Adrenal gland (tissue), 12 donors: ENCODE measurements around the gene LEUTX. TPM values are rescaled to one million over a fixed set of nuclear protein-coding genes. Genes with fewer than 3 reads are reported as not detected.

ENCODE experiments used
- DNase-seq, 7 donors: peaks; one replicate each; pipeline ENCODE4 v3.0.0-alpha.2; 2019 to 2020
- H3K27ac ChIP-seq, 5 donors: fragments of 200-600 bp; sonication (generic) in 4 of 5; 1 replicate in 3 of 5; 2 replicates in 2 of 5; pipeline versions ENCODE4 v1.5.1 to v1.8.0; 2016 to 2020; ENCODE audit warnings: mild to moderate bottlenecking in 1 of 5
- H3K27me3 ChIP-seq: fragments of 200-600 bp; 2 replicates; pipeline ENCODE4 v1.8.0; 2021
- H3K36me3 ChIP-seq, 2 donors: fragments of 200-600 bp; replicated peaks in 1 of 2; 1 replicate in 1 of 2; 2 replicates in 1 of 2; pipeline versions ENCODE4 v1.5.1 to v1.8.0; 2018 to 2022
- H3K4me1 ChIP-seq, 2 donors: fragments of 200-600 bp; replicated peaks in 1 of 2; 1 replicate in 1 of 2; 2 replicates in 1 of 2; pipeline versions ENCODE4 v1.5.1 to v1.8.0; 2018 to 2021
- H3K4me3 ChIP-seq, 4 donors: fragments of 200-600 bp; sonication (generic) in 3 of 4; one replicate each; pipeline ENCODE4 v1.5.1; 2016 to 2018
- H3K9me3 ChIP-seq, 3 donors: fragments of 200-600 bp; sonication (generic) in 1 of 3; replicated peaks in 1 of 3; 1 replicate in 2 of 3; 2 replicates in 1 of 3; pipeline versions ENCODE4 v1.5.1 to v1.8.0; 2016 to 2021
- CTCF ChIP-seq, 6 experiments: fragments of 450-650 bp in 4 of 6; fragments of 200-600 bp in 2 of 6; sonication (generic) in 1 of 6; IDR thresholded peaks; 1 replicate in 5 of 6; 2 replicates in 1 of 6; pipeline versions ENCODE4 v1.5.1 to v1.8.0; 2016 to 2021; ENCODE audit warnings: antibody characterized with exemption in 6 of 6, mild to moderate bottlenecking in 2 of 6, moderate library complexity in 1 of 6
- POLR2A ChIP-seq, 2 donors: fragments of 450-650 bp; IDR thresholded peaks; one replicate each; pipeline ENCODE4 v1.6.1; 2017; ENCODE audit warnings: antibody characterized with exemption in 2 of 2, mild to moderate bottlenecking in 2 of 2, moderate library complexity in 1 of 2
- WGBS, 4 donors: extraction: QIAGEN DNeasy Blood & Tissue Kit in 2 of 4; methylation state at CpG; one replicate each; pipeline versions ENCODE4 v1.1.5 to v1.1.7; 2013 to 2017; 5-methylcytosine and 5-hydroxymethylcytosine counted together
- intact Hi-C, 2 donors: fragments of 100-400 bp; cut with DNase I; formaldehyde crosslinking; loops; one replicate each; pipeline versions ENCODE4 v1.14.1 to v1.15.0; 2022 to 2023
- microRNA-seq, 3 donors: library from miRNA; unstranded; fragments of <30 nt; microRNA quantifications; one replicate each; pipeline ENCODE4, GENCODE V29; 2017 to 2020
- polyA plus RNA-seq, 3 donors: library from polyadenylated mRNA; stranded (reverse); fragments of 200-250 nt in 2 of 3; fragments of 350-450 nt in 1 of 3; fragmentation: Illumina TruSeq in 1 of 3; extraction: RNeasy Lipid Tissue Mini Kit (QIAGEN cat#74804) in 1 of 3; gene quantifications; one replicate each; pipeline ENCODE4 v1.2.3, GENCODE V29; 2013 to 2014
- small RNA-seq, 2 donors: library from RNA; depleted of rRNA; stranded (forward); fragments of <200 nt; gene quantifications; one replicate each; pipeline ENCODE3, GENCODE V24; 2016
- total RNA-seq, 9 donors: library from RNA; depleted of rRNA in 4 of 9; stranded (reverse); fragments of >200 nt in 4 of 9; fragments of 120-200 nt in 1 of 9; fragmentation: NEBNext Ultra II Directional in 1 of 9; extraction: Animal tissue kit (Norgen Biotek cat#: 25700) in 1 of 9; gene quantifications; one replicate each; pipeline versions ENCODE4 v1.1.0 to v1.2.4, GENCODE V29; 2013 to 2023
- donor health status: healthy with polysubstance abuse.
- donor health status: Bipolar disorder and iron deficiency.
- donor health status: DM: yes; HTN: yes; CAD: no.
- donor health status: DM: no; HTN: no; CAD: no.
- donor health status: DM: no; HTN: no; CAD: no.
- donor health status: DM: yes; HTN: yes; CAD: no.

LEUTX gene
- total and polyA plus RNA-seq, 12 donors: not detected

- Histone ChIP-seq H3K27ac (peak overlapping the region in 4 of 5 donors; percentile 65 to 87 (median 80)), H3K4me3 (peak overlapping the region in 1 of 4 donors; percentile 84)
- WGBS, 4 donors: 30 to 34% (median 33%) methylated on average over 18 to 19 of the region's 19 CpGs
Observed at GRCh38 chr19:39834287-39834841, 55.7 kb downstream of the LEUTX start.

More at GRCh38 chr19:39834287-39834841, 55.7 kb downstream of the LEUTX start:
- no peak for TF ChIP-seq POLR2A (IDR thresholded peaks at IDR 0.05)
- TF ChIP-seq CTCF (IDR thresholded peaks at IDR 0.05): no peak
- intact Hi-C loops: no loop called here
- Histone ChIP-seq H3K4me1 (peaks cover 17 to 21% of the 10 kb centered on the region in 2 donors), H3K27me3 (no peaks in the 10 kb centered on the region), H3K9me3 (no peaks in the 10 kb centered on the region), H3K36me3 (peaks cover 0 to 65% of the 10 kb centered on the region in 2 donors)
- DNase-seq: no peak

Small RNAs within 50 kb of the gene (microRNA-seq; reads per million reads assigned to microRNA genes)
- gene MIR6719: 0 to 0.45 (median 0) reads per million in 3 donors

Small RNAs within 50 kb of the gene (small RNA-seq; reads per million reads assigned to genes)
- 0 reads per million in 2 donors for gene MIR6719

Other genes with a start within 250 kb of the LEUTX start
- 1 to 10 TPM; 1.6 to 6.7 (median 3.8) TPM for gene EID2B, start 246.0 kb upstream of the LEUTX start, total RNA-seq
- 1 to 10 TPM; 2.7 to 4.3 (median 3.8) TPM for gene EID2B, start 246.0 kb upstream of the LEUTX start, polyA plus RNA-seq
- 10 to 100 TPM; 13.9 to 32.9 (median 25.3) TPM for gene EID2, start 238.7 kb upstream of the LEUTX start, total RNA-seq
- 10 to 100 TPM; 19.2 to 31.7 (median 27.8) TPM for gene EID2, start 238.7 kb upstream of the LEUTX start, polyA plus RNA-seq
- gene LGALS13, start 176.3 kb upstream of the LEUTX start, total RNA-seq: not detected
- gene LGALS13, start 176.3 kb upstream of the LEUTX start, polyA plus RNA-seq: not detected
- 1 to 10 TPM in 1 of 9 donors, not detected in 8; 1.4 TPM for gene LGALS16, start 122.9 kb upstream of the LEUTX start, total RNA-seq
- gene LGALS16, start 122.9 kb upstream of the LEUTX start, polyA plus RNA-seq: not detected
- gene LGALS14, start 74.4 kb upstream of the LEUTX start, total RNA-seq: 1 to 10 TPM in 1 of 9 donors, not detected in 8; 2.2 TPM
- not detected for gene LGALS14, start 74.4 kb upstream of the LEUTX start, polyA plus RNA-seq
- 1 to 10 TPM in 1 of 9 donors, not detected in 8; 3.7 TPM for gene CLC, start 40.8 kb upstream of the LEUTX start, total RNA-seq
- under 1 TPM in 1 of 3 donors, not detected in 2; 0.66 TPM for gene CLC, start 40.8 kb upstream of the LEUTX start, polyA plus RNA-seq
- gene DYRK1B, start 55.3 kb downstream of the LEUTX start, total RNA-seq: 10 to 100 TPM in 7 of 9 donors, 1 to 10 TPM in 2; 7.8 to 51.0 (median 25.5) TPM
- gene DYRK1B, start 55.3 kb downstream of the LEUTX start, polyA plus RNA-seq: 10 to 100 TPM; 18.7 to 66.6 (median 30.2) TPM
- gene FBL, start 67.5 kb downstream of the LEUTX start, total RNA-seq: 100 to 1,000 TPM in 5 of 9 donors, 10 to 100 TPM in 4; 52.4 to 196 (median 101) TPM
- 100 to 1,000 TPM; 101 to 228 (median 214) TPM for gene FBL, start 67.5 kb downstream of the LEUTX start, polyA plus RNA-seq
- gene FCGBP, start 155.8 kb downstream of the LEUTX start, total RNA-seq: 100 to 1,000 TPM in 5 of 9 donors, 10 to 100 TPM in 3, 1 to 10 TPM in 1; 1.6 to 785 (median 156) TPM
- gene FCGBP, start 155.8 kb downstream of the LEUTX start, polyA plus RNA-seq: 1 to 10 TPM; 3.8 to 7.2 (median 4.4) TPM
- 100 to 1,000 TPM in 6 of 9 donors, 10 to 100 TPM in 3; 56.3 to 191 (median 107) TPM for gene PSMC4, start 192.3 kb downstream of the LEUTX start, total RNA-seq
- gene PSMC4, start 192.3 kb downstream of the LEUTX start, polyA plus RNA-seq: 100 to 1,000 TPM in 2 of 3 donors, 10 to 100 TPM in 1; 94.7 to 178 (median 119) TPM
- 10 to 100 TPM in 3 of 9 donors, 1 to 10 TPM in 6; 5.3 to 15.0 (median 9.0) TPM for gene ZNF546, start 218.2 kb downstream of the LEUTX start, total RNA-seq
- 1 to 10 TPM; 4.0 to 5.1 (median 4.4) TPM for gene ZNF546, start 218.2 kb downstream of the LEUTX start, polyA plus RNA-seq